Spleen (tissue), 7 donors: ENCODE results near the gene WIPF2.

Experiments used
- POLR2AphosphoS5 ChIP-seq, 3 donors: sonication (generic); formaldehyde crosslinking; IDR thresholded peaks; one replicate each; pipeline ENCODE4 v1.5.1; 2017; ENCODE audit warnings: antibody characterized with exemption in 3 of 3
- TF ChIP-seq, protein P1 (sequence below), 11 experiments: fragments of 200-600 bp in 7 of 11; fragments of 450-650 bp in 4 of 11; sonication (generic) in 4 of 11; IDR thresholded peaks in 8 of 11; conservative IDR thresholded peaks in 3 of 11; 1 replicate in 7 of 11; 2 replicates in 4 of 11; pipeline versions ENCODE4 v1.4.0 to v1.8.0; 2016 to 2021; ENCODE audit warnings: antibody characterized with exemption in 11 of 11, inconsistent platforms in 4 of 11, mild to moderate bottlenecking in 1 of 11
- donor health status: DM: no; HTN: no; CAD: no; lungs with moderate emphysema.
- donor health status: DM: no; HTN: no; CAD: no.
- donor health status: DM: no; HTN: no; CAD: no.

DNA sequence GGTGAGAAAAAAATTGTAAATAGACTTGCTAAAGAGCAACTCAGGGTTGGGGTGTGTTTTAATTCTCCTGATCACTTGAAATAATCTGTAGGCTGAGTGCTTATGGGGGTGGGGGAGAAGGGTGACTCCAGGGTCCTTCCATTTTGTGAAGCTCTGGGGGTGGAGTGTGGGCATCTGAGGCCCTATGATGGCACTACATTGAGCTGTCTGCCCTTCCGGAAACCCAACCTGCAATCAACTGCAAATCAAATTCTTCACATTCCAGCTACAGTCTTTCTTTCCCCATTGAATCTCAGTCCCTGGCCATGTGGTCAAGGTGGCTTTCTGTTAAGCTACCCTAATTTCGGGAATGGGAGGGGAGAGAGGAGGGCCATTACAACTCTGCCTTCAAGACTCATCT is 62.6 kb downstream of the WIPF2 start:
- no peak for TF ChIP-seq POLR2AphosphoS5 (IDR thresholded peaks at IDR 0.05)
- TF ChIP-seq, protein P1, sequence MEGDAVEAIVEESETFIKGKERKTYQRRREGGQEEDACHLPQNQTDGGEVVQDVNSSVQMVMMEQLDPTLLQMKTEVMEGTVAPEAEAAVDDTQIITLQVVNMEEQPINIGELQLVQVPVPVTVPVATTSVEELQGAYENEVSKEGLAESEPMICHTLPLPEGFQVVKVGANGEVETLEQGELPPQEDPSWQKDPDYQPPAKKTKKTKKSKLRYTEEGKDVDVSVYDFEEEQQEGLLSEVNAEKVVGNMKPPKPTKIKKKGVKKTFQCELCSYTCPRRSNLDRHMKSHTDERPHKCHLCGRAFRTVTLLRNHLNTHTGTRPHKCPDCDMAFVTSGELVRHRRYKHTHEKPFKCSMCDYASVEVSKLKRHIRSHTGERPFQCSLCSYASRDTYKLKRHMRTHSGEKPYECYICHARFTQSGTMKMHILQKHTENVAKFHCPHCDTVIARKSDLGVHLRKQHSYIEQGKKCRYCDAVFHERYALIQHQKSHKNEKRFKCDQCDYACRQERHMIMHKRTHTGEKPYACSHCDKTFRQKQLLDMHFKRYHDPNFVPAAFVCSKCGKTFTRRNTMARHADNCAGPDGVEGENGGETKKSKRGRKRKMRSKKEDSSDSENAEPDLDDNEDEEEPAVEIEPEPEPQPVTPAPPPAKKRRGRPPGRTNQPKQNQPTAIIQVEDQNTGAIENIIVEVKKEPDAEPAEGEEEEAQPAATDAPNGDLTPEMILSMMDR (IDR thresholded peaks at IDR 0.05 in 8 of 11, conservative IDR thresholded peaks at IDR 0.05 in 3 of 11), result no peak
